Mesendoderm (in vitro differentiated cells): ENCODE measurements around the gene PLAC9.

Experiments used
- DNase-seq: peaks from one replicate; pipeline ENCODE4 v3.0.0; 2013
- H2AK5ac ChIP-seq: 2 replicates; pipeline ENCODE4 v1.6.1; 2013; ENCODE audit warnings: low read length, inconsistent platforms
- H2BK120ac ChIP-seq: 2 replicates; pipeline ENCODE4 v1.6.1; 2013; ENCODE audit warnings: low read depth, mild to moderate bottlenecking, low read length, moderate library complexity, mixed read lengths
- H2BK15ac ChIP-seq: replicated peaks from 2 replicates; pipeline ENCODE4 v1.6.1; 2013; ENCODE audit warnings: low read depth, mild to moderate bottlenecking, moderate library complexity
- H2BK5ac ChIP-seq: 2 replicates; pipeline ENCODE4 v1.6.1; 2013; ENCODE audit warnings: low read length, inconsistent platforms
- H3K18ac ChIP-seq: 2 replicates; pipeline ENCODE4 v1.6.1; 2013; ENCODE audit warnings: mild to moderate bottlenecking, low read length, mixed read lengths
- H3K23ac ChIP-seq: one replicate; pipeline ENCODE4 v1.6.1; 2013; ENCODE audit warnings: low read length
- H3K27ac ChIP-seq: 2 replicates; pipeline ENCODE4 v1.5.1; 2013; ENCODE audit warnings: low read depth, mild to moderate bottlenecking, inconsistent platforms, low read length, moderate library complexity
- H3K27me3 ChIP-seq: 2 replicates; pipeline ENCODE4 v1.6.1; 2013; ENCODE audit warnings: low read length, control low read depth, mild to moderate bottlenecking, inconsistent platforms; ENCODE audit not compliant: insufficient read depth, poor library complexity
- H3K36me3 ChIP-seq: 2 replicates; pipeline ENCODE4 v1.6.1; 2013; ENCODE audit warnings: low read length, inconsistent platforms; ENCODE audit not compliant: control insufficient read depth, insufficient read depth
- H3K4ac ChIP-seq: one replicate; pipeline ENCODE4 v1.6.1; 2013; ENCODE audit warnings: low read depth, mild to moderate bottlenecking, low read length, moderate library complexity
- H3K4me1 ChIP-seq: 2 replicates; pipeline ENCODE4 v1.6.1; 2013; ENCODE audit warnings: low read depth, low read length, inconsistent platforms; ENCODE audit not compliant: control insufficient read depth
- H3K4me2 ChIP-seq: 2 replicates; pipeline ENCODE4 v1.6.1; 2013; ENCODE audit warnings: low read length
- H3K4me3 ChIP-seq: 2 replicates; pipeline ENCODE4 v1.5.1; 2013; ENCODE audit warnings: mild to moderate bottlenecking, low read length
- H3K56ac ChIP-seq: one replicate; pipeline ENCODE4 v1.6.1; 2013; ENCODE audit warnings: low read length
- H3K79me1 ChIP-seq: 2 replicates; pipeline ENCODE4 v1.6.1; 2013; ENCODE audit warnings: low read length, inconsistent platforms
- H3K79me2 ChIP-seq: 2 replicates; pipeline ENCODE4 v1.6.1; 2013; ENCODE audit warnings: mild to moderate bottlenecking, low read length; ENCODE audit not compliant: control insufficient read depth, insufficient read depth
- H3K9ac ChIP-seq: 2 replicates; pipeline ENCODE4 v1.6.1; 2013; ENCODE audit warnings: low read length, inconsistent platforms
- H4K5ac ChIP-seq: one replicate; pipeline ENCODE4 v1.6.1; 2013; ENCODE audit warnings: low read length
- H4K8ac ChIP-seq: one replicate; pipeline ENCODE4 v1.6.1; 2013; ENCODE audit warnings: low read depth, mild to moderate bottlenecking, control low read depth, low read length, moderate library complexity
- WGBS: extraction: QIAGEN DNeasy Blood & Tissue Kit; methylation state at CpG from one replicate; pipeline ENCODE4 v1.1.7; 2013; ENCODE audit warnings: low lambda C conversion rate, missing lambda C conversion rate; ENCODE audit not compliant: insufficient coverage; ENCODE audit errors: extremely low coverage; 5-methylcytosine and 5-hydroxymethylcytosine counted together

PLAC9 gene

DNA sequence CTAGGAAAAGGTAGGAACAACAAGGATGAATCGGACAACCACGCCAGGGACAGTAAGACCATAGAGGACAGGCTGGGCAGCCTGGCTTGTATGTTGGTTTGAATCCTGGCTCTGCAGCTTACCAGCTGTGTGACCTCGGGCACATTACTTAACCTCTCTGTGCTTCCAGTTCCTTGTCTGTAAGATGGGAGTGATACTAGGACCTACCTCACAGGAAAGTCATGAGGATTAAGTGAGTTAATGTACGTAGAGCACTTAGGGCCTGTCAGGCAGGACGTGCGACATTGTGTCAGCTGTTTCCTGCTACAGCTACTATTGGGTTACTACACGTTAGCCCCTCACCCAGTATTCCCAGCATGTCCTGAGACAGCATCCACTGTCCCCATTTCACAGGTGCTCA is 32.1 kb downstream of the PLAC9 start:
- Histone ChIP-seq H3K27ac (no peak overlapping the region), H2AK5ac (no peak overlapping the region), H3K27me3 (no peaks in the 10 kb centered on the region), H3K4me1 (no peaks in the 10 kb centered on the region), H4K5ac (no peak overlapping the region), H3K79me1 (no peaks in the 10 kb centered on the region), H2BK15ac (no peak overlapping the region), H2BK5ac (no peak overlapping the region), H3K4me3 (no peak overlapping the region), H3K4me2 (no peak overlapping the region), H3K79me2 (no peaks in the 10 kb centered on the region), H4K8ac (no peak overlapping the region), H3K23ac (no peak overlapping the region), H3K56ac (no peak overlapping the region), H3K36me3 (no peaks in the 10 kb centered on the region), H3K18ac (no peak overlapping the region), H2BK120ac (no peak overlapping the region), H3K9ac (no peak overlapping the region), H3K4ac (no peak overlapping the region)
- DNase-seq, result no peak
- no CpG with 5 or more reads among the region's 7 CpGs for WGBS

DNA sequence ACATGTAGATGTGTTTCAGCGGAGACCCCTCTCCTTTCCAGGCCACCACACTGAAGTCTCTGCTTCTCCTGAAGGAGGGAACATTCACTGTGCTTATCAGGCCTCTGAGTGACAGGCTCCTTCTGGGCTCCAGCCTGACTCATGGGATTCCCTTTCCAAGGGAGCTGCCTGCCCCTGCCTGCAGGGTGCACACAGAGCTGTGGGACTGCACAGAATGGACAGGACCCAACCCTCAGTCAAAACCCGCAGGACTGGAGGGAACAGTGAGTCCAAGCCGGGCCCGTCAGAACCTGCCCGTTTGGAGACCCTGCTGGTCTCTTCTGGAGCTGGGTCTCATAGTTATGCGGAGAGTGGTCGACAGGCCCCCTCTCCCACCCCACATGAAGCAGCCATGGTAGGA is 32.6 kb downstream of the PLAC9 start:
- Histone ChIP-seq H4K8ac (no peak overlapping the region), H3K9ac (no peak overlapping the region), H3K56ac (no peak overlapping the region), H3K27ac (no peak overlapping the region), H3K18ac (no peak overlapping the region), H3K36me3 (no peaks in the 10 kb centered on the region), H3K79me2 (no peaks in the 10 kb centered on the region), H3K27me3 (no peaks in the 10 kb centered on the region), H2AK5ac (no peak overlapping the region), H3K4me2 (no peak overlapping the region), H4K5ac (no peak overlapping the region), H3K4me1 (no peaks in the 10 kb centered on the region), H3K79me1 (peaks cover 2% of the 10 kb centered on the region), H3K4ac (no peak overlapping the region), H2BK5ac (no peak overlapping the region), H3K23ac (no peak overlapping the region), H2BK120ac (no peak overlapping the region), H2BK15ac (no peak overlapping the region), H3K4me3 (no peak overlapping the region)
- no CpG with 5 or more reads among the region's 7 CpGs for WGBS
- no peak for DNase-seq

DNA sequence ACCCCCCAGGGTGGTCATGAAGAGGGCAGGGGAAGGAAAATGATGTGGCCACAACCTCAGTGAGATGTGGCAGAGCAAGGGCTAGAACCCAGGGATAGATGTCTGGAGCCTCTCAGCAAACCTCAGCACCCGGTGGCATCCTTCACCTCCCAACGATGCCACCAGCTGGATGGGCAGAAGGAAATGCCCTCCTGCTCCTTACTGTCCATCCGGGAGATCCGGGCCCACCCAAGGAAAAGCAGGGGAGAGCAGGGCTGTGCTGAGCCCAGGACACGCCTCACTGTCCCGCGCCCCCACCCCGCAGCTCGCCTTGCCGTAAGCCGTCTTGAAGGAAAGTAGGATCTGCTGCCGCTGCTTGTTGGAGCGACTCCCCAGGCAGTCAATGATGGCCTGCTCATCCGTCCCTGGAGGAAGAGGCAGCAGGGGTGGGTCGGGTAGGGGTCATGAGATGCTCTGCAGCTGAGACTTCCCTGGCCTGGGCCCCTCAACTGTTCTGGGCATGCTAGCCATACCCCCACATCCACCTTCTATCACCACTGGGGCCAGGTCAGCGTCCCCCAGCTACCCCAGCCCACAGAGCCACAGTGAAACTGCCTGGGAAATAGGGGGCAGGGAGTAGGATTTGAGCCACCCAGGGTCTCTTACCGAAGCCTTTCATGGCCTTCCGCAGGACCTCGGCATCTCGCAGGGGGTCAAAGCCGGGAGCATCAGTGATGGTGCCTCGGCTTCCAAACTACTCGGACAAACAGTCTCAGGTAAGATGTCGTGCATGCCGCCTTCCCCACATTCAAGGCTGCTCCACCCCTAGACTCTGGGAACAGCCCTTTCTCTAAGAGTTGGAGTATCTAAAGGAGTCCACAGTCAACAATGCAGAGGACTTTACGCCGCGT is 34.3 kb downstream of the PLAC9 start:
- Histone ChIP-seq H3K79me2 (no peaks in the 10 kb centered on the region), H3K9ac (no peak overlapping the region), H3K27me3 (no peaks in the 10 kb centered on the region), H3K4me1 (peaks cover 5% of the 10 kb centered on the region), H3K79me1 (peaks cover 3% of the 10 kb centered on the region), H2BK120ac (no peak overlapping the region), H2AK5ac (no peak overlapping the region), H3K36me3 (no peaks in the 10 kb centered on the region), H2BK5ac (no peak overlapping the region), H2BK15ac (no peak overlapping the region), H3K27ac (no peak overlapping the region), H3K4ac (no peak overlapping the region), H4K5ac (no peak overlapping the region), H3K23ac (no peak overlapping the region), H3K4me2 (no peak overlapping the region), H3K4me3 (no peak overlapping the region), H3K56ac (no peak overlapping the region), H3K18ac (no peak overlapping the region), H4K8ac (no peak overlapping the region)
- WGBS, result no CpG with 5 or more reads among the region's 28 CpGs
- no peak for DNase-seq

DNA sequence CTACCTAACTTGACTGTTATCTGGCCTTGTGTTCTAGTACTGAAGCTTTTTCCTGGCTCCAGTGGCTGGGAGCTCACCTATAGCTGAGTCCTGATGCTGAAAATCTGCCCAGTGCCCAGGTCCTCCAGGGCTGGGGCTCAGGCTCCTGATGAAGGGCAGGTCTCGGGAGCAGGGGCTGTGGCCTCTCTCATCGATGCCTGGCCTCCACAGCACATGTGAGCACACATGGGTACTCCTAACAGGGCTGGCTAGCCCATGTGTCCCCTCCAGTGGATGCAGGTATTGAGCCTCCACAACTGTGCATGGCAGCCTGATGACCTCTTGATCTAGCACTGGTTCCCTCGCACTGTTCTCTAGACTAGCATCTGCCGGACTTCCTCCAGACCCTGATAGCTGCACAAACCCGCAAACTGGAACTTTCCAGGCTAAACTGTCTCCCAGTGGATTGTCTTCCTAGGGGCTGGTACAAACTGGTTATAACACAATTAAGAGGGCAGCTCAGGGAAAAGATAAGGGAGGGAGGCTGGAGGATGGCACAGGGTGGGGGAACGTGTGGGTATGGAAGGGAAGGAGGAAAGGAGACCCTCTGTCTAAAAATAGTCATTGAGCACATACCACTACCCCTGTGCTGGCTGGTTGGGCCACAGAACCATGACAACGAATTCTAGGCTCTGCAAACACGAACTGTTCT is 35.1 kb downstream of the PLAC9 start:
- no peak overlapping the region for H3K4ac ChIP-seq
- H3K27ac ChIP-seq, result no peak overlapping the region
- peaks cover 5% of the 10 kb centered on the region for H3K4me1 ChIP-seq
- H4K8ac ChIP-seq, result no peak overlapping the region
- no peak overlapping the region for H2BK5ac ChIP-seq
- H2BK15ac ChIP-seq, result no peak overlapping the region
- no peaks in the 10 kb centered on the region for H3K79me2 ChIP-seq
- no CpG with 5 or more reads among the region's 8 CpGs for WGBS
- peaks cover 3% of the 10 kb centered on the region for H3K79me1 ChIP-seq
- H4K5ac ChIP-seq, result no peak overlapping the region
- H3K56ac ChIP-seq, result no peak overlapping the region
- no peaks in the 10 kb centered on the region for H3K27me3 ChIP-seq
- H3K23ac ChIP-seq, result no peak overlapping the region
- H2BK120ac ChIP-seq, result no peak overlapping the region
- no peak overlapping the region for H3K4me2 ChIP-seq
- no peak overlapping the region for H3K4me3 ChIP-seq
- H2AK5ac ChIP-seq, result no peak overlapping the region
- H3K36me3 ChIP-seq, result no peaks in the 10 kb centered on the region
- no peak for DNase-seq
- H3K18ac ChIP-seq, result no peak overlapping the region
- H3K9ac ChIP-seq, result no peak overlapping the region

DNA sequence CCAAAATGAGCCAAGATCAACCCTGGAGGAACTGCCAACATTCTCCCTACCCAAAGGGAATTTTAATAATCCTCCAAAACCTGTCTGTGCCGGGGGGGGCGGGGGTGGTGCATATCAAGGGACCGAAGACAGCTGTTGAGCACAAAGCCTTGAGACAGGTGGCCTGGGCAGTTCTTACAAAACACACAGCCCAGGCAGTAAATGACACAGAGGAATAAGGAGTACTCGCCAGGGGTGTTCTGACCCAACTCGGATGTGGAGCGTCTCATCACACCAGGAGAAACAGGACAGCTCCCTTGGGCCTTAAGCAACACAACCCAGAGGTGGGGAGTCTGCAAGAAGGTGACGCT is 35.6 kb downstream of the PLAC9 start:
- Histone ChIP-seq H2AK5ac (no peak overlapping the region), H3K27me3 (no peaks in the 10 kb centered on the region), H3K79me2 (no peaks in the 10 kb centered on the region), H3K36me3 (no peaks in the 10 kb centered on the region), H3K56ac (no peak overlapping the region), H3K79me1 (peaks cover 3% of the 10 kb centered on the region), H3K27ac (no peak overlapping the region), H3K4me1 (peaks cover 5% of the 10 kb centered on the region), H2BK5ac (no peak overlapping the region), H3K4me2 (no peak overlapping the region), H3K4me3 (no peak overlapping the region), H3K18ac (no peak overlapping the region), H4K5ac (no peak overlapping the region), H3K23ac (no peak overlapping the region), H2BK15ac (no peak overlapping the region), H4K8ac (no peak overlapping the region), H2BK120ac (no peak overlapping the region), H3K4ac (no peak overlapping the region), H3K9ac (no peak overlapping the region)
- no CpG with 5 or more reads among the region's 7 CpGs for WGBS
- no peak for DNase-seq
